H1 (cell line): ENCODE results near the gene PFN3. TPM values are rescaled to one million over a fixed set of nuclear protein-coding genes. Genes with fewer than 3 reads are reported as not detected.

Experiments
- PHF8 ChIP-seq: fragments of 200-600 bp; sonication (generic); conservative IDR thresholded peaks from 2 replicates; pipeline ENCODE4 v1.7.1; 2012; ENCODE audit warnings: low read depth, mild to moderate bottlenecking, inconsistent platforms, low read length, moderate library complexity
- SRF ChIP-seq: IDR thresholded peaks from 2 replicates; pipeline ENCODE4 v1.6.1; 2011; ENCODE audit warnings: mild to moderate bottlenecking, low read depth, low read length, moderate library complexity
- polyA plus RNA-seq, 7 experiments: library from polyadenylated mRNA; depleted of rRNA in 3 of 7; stranded (reverse) in 5 of 7; unstranded in 2 of 7; fragments of >200 nt in 5 of 7; fragments of 200-250 nt in 2 of 7; gene quantifications; 1 replicate in 5 of 7; 2 replicates in 1 of 7; 4 replicates in 1 of 7; pipeline versions ENCODE4 v1.2.1 to v1.2.3, GENCODE V29; 2011 to 2013; ENCODE audit warnings: missing spikeins in 2 of 7, mixed read lengths in 2 of 7
- total RNA-seq: library from RNA; stranded (reverse); fragmentation: NEBNext Ultra II Directional; extraction: Animal tissue kit (Norgen Biotek cat#: 25700); gene quantifications from 2 replicates; pipeline ENCODE4 v1.2.1, GENCODE V29; 2021
- TF ChIP-seq, protein P1 (sequence below): IDR thresholded peaks from 2 replicates; pipeline ENCODE4 v1.6.1; 2012; ENCODE audit warnings: inconsistent platforms

The PFN3 gene
- total and polyA plus RNA-seq, 2 of the 8 experiments (the other 6 are each of a cell fraction or from before 2014, with no cell fraction given): not detected

- TF ChIP-seq SRF (no peak), PHF8 (no peak)
- TF ChIP-seq, protein P1, sequence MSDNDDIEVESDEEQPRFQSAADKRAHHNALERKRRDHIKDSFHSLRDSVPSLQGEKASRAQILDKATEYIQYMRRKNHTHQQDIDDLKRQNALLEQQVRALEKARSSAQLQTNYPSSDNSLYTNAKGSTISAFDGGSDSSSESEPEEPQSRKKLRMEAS: no peak
Measured at GRCh38 chr5:177372034-177372896, 28.2 kb downstream of the PFN3 start (continued).
